ENCODE data around the gene REG3A.

DNA sequence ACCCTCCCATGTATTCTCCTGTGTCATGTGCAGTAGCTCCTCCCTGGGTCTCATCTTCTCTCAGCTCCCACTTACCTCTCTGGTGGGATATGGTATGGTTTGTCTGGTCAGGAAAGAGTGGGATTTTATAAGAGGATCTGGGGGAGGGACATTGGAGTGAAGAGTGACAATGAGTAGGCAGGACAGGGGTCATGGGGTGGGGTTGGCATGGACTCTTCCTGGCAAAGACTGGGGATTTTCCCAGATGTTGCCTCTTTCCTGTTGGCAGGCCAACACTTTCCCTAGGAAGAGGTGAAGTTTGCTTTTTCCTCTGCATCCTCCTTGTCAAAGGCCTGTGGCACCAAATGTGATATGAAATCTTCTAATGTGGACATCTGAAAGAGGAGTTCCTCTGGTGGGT lies at the start of gene REG3A:
- TF ChIP-seq, protein P1, sequence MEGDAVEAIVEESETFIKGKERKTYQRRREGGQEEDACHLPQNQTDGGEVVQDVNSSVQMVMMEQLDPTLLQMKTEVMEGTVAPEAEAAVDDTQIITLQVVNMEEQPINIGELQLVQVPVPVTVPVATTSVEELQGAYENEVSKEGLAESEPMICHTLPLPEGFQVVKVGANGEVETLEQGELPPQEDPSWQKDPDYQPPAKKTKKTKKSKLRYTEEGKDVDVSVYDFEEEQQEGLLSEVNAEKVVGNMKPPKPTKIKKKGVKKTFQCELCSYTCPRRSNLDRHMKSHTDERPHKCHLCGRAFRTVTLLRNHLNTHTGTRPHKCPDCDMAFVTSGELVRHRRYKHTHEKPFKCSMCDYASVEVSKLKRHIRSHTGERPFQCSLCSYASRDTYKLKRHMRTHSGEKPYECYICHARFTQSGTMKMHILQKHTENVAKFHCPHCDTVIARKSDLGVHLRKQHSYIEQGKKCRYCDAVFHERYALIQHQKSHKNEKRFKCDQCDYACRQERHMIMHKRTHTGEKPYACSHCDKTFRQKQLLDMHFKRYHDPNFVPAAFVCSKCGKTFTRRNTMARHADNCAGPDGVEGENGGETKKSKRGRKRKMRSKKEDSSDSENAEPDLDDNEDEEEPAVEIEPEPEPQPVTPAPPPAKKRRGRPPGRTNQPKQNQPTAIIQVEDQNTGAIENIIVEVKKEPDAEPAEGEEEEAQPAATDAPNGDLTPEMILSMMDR (IDR thresholded peaks at IDR 0.05) = no peak
- TF ChIP-seq POLR2A (IDR thresholded peaks at IDR 0.05) = no peak

Data from prostate gland (tissue), 2 donors.